HepG2 (cell line): ENCODE measurements around the gene CCL19. TPM values are rescaled to one million over a fixed set of nuclear protein-coding genes. Genes with fewer than 3 reads are reported as not detected.

Experiments
- ATM ChIP-seq: fragments of 450-650 bp; IDR thresholded peaks from 2 replicates; pipeline ENCODE4 v1.7.1; 2017; ENCODE audit warnings: mild to moderate bottlenecking, borderline replicate concordance
- BRCA1 ChIP-seq: sonication (generic); formaldehyde crosslinking; IDR thresholded peaks from 2 replicates; pipeline ENCODE4 v1.4.0; 2020; ENCODE audit warnings: missing genetic modification reagents
- ELF1 ChIP-seq: sonication (generic); formaldehyde crosslinking; IDR thresholded peaks from 2 replicates; pipeline ENCODE4 v1.4.0; 2020; ENCODE audit warnings: missing genetic modification reagents
- HNRNPL ChIP-seq: fragments of 200-400 bp; formaldehyde crosslinking; IDR thresholded peaks from 2 replicates; pipeline ENCODE4 v1.6.1; 2017; ENCODE audit warnings: mild to moderate bottlenecking, low read depth, low read length
- KDM4B ChIP-seq: sonication (generic); formaldehyde crosslinking; IDR thresholded peaks from 2 replicates; pipeline ENCODE4 v1.4.0; 2020; ENCODE audit warnings: missing genetic modification reagents
- NCOA1 ChIP-seq: sonication (generic); formaldehyde crosslinking; IDR thresholded peaks from 2 replicates; pipeline ENCODE4 v1.9.0; 2021; ENCODE audit warnings: missing genetic modification reagents
- SATB2 ChIP-seq: sonication (generic); formaldehyde crosslinking; IDR thresholded peaks from 2 replicates; pipeline ENCODE4 v1.5.0; 2020; ENCODE audit warnings: missing genetic modification reagents
- SMAD9 ChIP-seq: sonication (generic); formaldehyde crosslinking; IDR thresholded peaks from 2 replicates; pipeline ENCODE4 v1.5.1; 2020; ENCODE audit warnings: mild to moderate bottlenecking, missing genetic modification reagents
- TBX2 ChIP-seq: sonication (generic); formaldehyde crosslinking; IDR thresholded peaks from 2 replicates; pipeline ENCODE4 v1.5.0; 2020; ENCODE audit warnings: missing genetic modification reagents, mild to moderate bottlenecking, borderline replicate concordance
- ZBTB20 ChIP-seq: sonication (generic); formaldehyde crosslinking; IDR thresholded peaks from 2 replicates; pipeline ENCODE4 v1.8.1; 2023; ENCODE audit warnings: missing genetic modification reagents, low read depth, mild to moderate bottlenecking, borderline replicate concordance
- ZBTB3 ChIP-seq: sonication (generic); formaldehyde crosslinking; IDR thresholded peaks from 2 replicates; pipeline ENCODE4 v1.4.0; 2020; ENCODE audit warnings: low read depth, mild to moderate bottlenecking, moderate library complexity, missing genetic modification reagents, borderline replicate concordance
- ZMYM2 ChIP-seq: sonication (generic); formaldehyde crosslinking; IDR thresholded peaks from 2 replicates; pipeline ENCODE4 v1.8.0; 2022; ENCODE audit warnings: mild to moderate bottlenecking, missing genetic modification reagents
- ZNF136 ChIP-seq: sonication (generic); formaldehyde crosslinking; IDR thresholded peaks from 2 replicates; pipeline ENCODE4 v1.8.1; 2022; ENCODE audit warnings: low read depth, mild to moderate bottlenecking, moderate library complexity, missing genetic modification reagents
- ZNF224 ChIP-seq: sonication (generic); formaldehyde crosslinking; IDR thresholded peaks from 2 replicates; pipeline ENCODE4 v1.5.0; 2020; ENCODE audit warnings: mild to moderate bottlenecking, missing genetic modification reagents
- ZNF432 ChIP-seq: sonication (generic); formaldehyde crosslinking; IDR thresholded peaks from 2 replicates; pipeline ENCODE4 v1.5.0; 2020; ENCODE audit warnings: missing genetic modification reagents, mild to moderate bottlenecking, borderline replicate concordance
- ZSCAN30 ChIP-seq: sonication (generic); formaldehyde crosslinking; IDR thresholded peaks from 2 replicates; pipeline ENCODE4 v1.5.0; 2020; ENCODE audit warnings: mild to moderate bottlenecking, missing genetic modification reagents
- polyA plus RNA-seq, 8 experiments: library from polyadenylated mRNA; depleted of rRNA in 3 of 8; stranded (reverse) in 7 of 8; unstranded in 1 of 8; fragments of >200 nt; fragmentation: Illumina TruSeq in 4 of 8; extraction: Trizol in 4 of 8; gene quantifications; 2 replicates each; pipeline versions ENCODE4 v1.2.1 to v1.2.3, GENCODE V29; 2011 to 2016; ENCODE audit warnings: low read depth in 4 of 8, missing spikeins in 1 of 8, mixed read lengths in 1 of 8; ENCODE audit not compliant: insufficient read depth in 1 of 8
- total RNA-seq, 5 experiments: library from RNA; depleted of rRNA; stranded (reverse); fragments of >200 nt; fragmentation: Illumina TruSeq; extraction: Trizol; gene quantifications; 2 replicates each; pipeline ENCODE4 v1.2.3, GENCODE V29; 2016; ENCODE audit warnings: low read depth in 1 of 5
- TF ChIP-seq, protein P1 (sequence below): sonication (generic); formaldehyde crosslinking; IDR thresholded peaks from 2 replicates; pipeline ENCODE4 v1.4.0; 2020; ENCODE audit warnings: missing genetic modification reagents, borderline replicate concordance
- TF ChIP-seq, protein P2 (sequence below): sonication (generic); formaldehyde crosslinking; IDR thresholded peaks from 2 replicates; pipeline ENCODE4 v1.5.0; 2020; ENCODE audit warnings: missing genetic modification reagents
- TF ChIP-seq, protein P3 (sequence below): sonication (generic); formaldehyde crosslinking; conservative IDR thresholded peaks from 2 replicates; pipeline ENCODE4 v1.4.0; 2020; ENCODE audit warnings: missing genetic modification reagents
- TF ChIP-seq, protein P4 (sequence below): sonication (generic); formaldehyde crosslinking; IDR thresholded peaks from 2 replicates; pipeline ENCODE4 v1.8.1; 2022; ENCODE audit warnings: mild to moderate bottlenecking, missing genetic modification reagents
- TF ChIP-seq, protein P5 (sequence below): sonication (generic); formaldehyde crosslinking; IDR thresholded peaks from 2 replicates; pipeline ENCODE4 v1.5.1; 2020; ENCODE audit warnings: missing genetic modification reagents, mild to moderate bottlenecking, borderline replicate concordance

The CCL19 gene
- total and polyA plus RNA-seq, 2 of the 13 experiments (the other 11 are each of a cell fraction or from before 2014, with no cell fraction given) = not detected

DNA sequence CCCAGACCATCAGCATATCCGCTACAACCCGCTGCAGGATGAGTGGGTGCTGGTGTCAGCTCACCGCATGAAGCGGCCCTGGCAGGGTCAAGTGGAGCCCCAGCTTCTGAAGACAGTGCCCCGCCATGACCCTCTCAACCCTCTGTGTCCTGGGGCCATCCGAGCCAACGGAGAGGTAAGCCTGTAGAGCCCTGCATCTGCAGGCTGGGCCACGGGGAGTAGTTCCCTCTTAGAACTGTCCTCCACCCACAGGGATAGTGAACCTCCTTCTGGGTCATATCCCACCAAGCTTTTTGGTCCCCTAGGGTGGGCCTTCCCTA, 44.0 kb downstream of the CCL19 start (continued):
- TF ChIP-seq ZBTB20 (CRISPR knock-in tag) (no peak), ZMYM2 (CRISPR knock-in tag) (no peak), SMAD9 (CRISPR knock-in tag) (no peak; the same call in 1 of the 2 replicates), KDM4B (CRISPR knock-in tag) (no peak), ZBTB3 (CRISPR knock-in tag) (0 out of 2 replicates have a peak, but pooled peaks have one; percentile 2), BRCA1 (CRISPR knock-in tag) (no peak), ELF1 (CRISPR knock-in tag) (no peak), ZNF136 (CRISPR knock-in tag) (no peak; the same call in 1 of the 2 replicates), SATB2 (CRISPR knock-in tag) (no peak), ATM (no peak), TBX2 (CRISPR knock-in tag) (no peak), ZNF224 (CRISPR knock-in tag) (0 out of 2 replicates have a peak, but pooled peaks have one; percentile 46), HNRNPL (no peak), NCOA1 (CRISPR knock-in tag) (no peak; the same call in 1 of the 2 replicates), ZSCAN30 (CRISPR knock-in tag) (no peak), ZNF432 (CRISPR knock-in tag) (no peak)
- TF ChIP-seq, protein P1, sequence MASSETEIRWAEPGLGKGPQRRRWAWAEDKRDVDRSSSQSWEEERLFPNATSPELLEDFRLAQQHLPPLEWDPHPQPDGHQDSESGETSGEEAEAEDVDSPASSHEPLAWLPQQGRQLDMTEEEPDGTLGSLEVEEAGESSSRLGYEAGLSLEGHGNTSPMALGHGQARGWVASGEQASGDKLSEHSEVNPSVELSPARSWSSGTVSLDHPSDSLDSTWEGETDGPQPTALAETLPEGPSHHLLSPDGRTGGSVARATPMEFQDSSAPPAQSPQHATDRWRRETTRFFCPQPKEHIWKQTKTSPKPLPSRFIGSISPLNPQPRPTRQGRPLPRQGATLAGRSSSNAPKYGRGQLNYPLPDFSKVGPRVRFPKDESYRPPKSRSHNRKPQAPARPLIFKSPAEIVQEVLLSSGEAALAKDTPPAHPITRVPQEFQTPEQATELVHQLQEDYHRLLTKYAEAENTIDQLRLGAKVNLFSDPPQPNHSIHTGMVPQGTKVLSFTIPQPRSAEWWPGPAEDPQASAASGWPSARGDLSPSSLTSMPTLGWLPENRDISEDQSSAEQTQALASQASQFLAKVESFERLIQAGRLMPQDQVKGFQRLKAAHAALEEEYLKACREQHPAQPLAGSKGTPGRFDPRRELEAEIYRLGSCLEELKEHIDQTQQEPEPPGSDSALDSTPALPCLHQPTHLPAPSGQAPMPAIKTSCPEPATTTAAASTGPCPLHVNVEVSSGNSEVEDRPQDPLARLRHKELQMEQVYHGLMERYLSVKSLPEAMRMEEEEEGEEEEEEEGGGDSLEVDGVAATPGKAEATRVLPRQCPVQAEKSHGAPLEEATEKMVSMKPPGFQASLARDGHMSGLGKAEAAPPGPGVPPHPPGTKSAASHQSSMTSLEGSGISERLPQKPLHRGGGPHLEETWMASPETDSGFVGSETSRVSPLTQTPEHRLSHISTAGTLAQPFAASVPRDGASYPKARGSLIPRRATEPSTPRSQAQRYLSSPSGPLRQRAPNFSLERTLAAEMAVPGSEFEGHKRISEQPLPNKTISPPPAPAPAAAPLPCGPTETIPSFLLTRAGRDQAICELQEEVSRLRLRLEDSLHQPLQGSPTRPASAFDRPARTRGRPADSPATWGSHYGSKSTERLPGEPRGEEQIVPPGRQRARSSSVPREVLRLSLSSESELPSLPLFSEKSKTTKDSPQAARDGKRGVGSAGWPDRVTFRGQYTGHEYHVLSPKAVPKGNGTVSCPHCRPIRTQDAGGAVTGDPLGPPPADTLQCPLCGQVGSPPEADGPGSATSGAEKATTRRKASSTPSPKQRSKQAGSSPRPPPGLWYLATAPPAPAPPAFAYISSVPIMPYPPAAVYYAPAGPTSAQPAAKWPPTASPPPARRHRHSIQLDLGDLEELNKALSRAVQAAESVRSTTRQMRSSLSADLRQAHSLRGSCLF (CRISPR knock-in tag) = no peak
- TF ChIP-seq, protein P2, sequence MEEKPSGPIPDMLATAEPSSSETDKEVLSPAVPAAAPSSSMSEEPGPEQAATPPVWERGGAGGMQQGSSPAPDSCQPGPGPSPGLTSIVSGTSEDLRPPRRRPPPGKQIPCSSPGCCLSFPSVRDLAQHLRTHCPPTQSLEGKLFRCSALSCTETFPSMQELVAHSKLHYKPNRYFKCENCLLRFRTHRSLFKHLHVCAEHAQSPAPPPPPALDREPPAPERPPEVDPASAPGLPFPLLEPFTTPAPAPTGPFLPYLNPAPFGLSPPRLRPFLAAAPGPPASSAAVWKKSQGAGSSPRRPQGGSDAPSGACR = 0 out of 2 replicates have a peak, but pooled peaks have one; percentile 41
- TF ChIP-seq, protein P3, sequence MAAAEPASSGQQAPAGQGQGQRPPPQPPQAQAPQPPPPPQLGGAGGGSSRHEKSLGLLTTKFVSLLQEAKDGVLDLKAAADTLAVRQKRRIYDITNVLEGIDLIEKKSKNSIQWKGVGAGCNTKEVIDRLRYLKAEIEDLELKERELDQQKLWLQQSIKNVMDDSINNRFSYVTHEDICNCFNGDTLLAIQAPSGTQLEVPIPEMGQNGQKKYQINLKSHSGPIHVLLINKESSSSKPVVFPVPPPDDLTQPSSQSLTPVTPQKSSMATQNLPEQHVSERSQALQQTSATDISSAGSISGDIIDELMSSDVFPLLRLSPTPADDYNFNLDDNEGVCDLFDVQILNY = no peak
- TF ChIP-seq, protein P4, sequence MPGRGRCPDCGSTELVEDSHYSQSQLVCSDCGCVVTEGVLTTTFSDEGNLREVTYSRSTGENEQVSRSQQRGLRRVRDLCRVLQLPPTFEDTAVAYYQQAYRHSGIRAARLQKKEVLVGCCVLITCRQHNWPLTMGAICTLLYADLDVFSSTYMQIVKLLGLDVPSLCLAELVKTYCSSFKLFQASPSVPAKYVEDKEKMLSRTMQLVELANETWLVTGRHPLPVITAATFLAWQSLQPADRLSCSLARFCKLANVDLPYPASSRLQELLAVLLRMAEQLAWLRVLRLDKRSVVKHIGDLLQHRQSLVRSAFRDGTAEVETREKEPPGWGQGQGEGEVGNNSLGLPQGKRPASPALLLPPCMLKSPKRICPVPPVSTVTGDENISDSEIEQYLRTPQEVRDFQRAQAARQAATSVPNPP (CRISPR knock-in tag) = no peak
- TF ChIP-seq, protein P5, sequence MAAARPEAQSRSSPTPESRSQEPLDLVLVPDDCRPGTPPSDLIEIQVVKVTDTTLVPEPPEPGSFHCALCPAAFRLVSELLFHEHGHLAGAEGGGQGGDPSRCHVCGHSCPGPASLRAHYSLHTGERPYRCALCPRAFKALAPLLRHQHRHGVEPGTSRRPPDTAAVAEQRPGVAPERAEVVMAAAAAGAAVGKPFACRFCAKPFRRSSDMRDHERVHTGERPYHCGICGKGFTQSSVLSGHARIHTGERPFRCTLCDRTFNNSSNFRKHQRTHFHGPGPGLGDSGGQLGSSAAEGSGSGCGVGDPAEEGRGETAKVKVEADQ = no peak; the same call in 1 of the 2 replicates
